SU-DHL-6 (cell line): ENCODE measurements around the gene TMCO1.

Experiments
- CTCF ChIP-seq: fragments of 200-600 bp; sonication (generic); IDR thresholded peaks from one replicate; pipeline ENCODE4 v1.5.1; 2017; ENCODE audit warnings: antibody characterized with exemption, mild to moderate bottlenecking, low read length, moderate library complexity; ENCODE audit not compliant: insufficient read depth, poor library complexity, severe bottlenecking
- EZH2phosphoT487 ChIP-seq: fragments of 200-600 bp; sonication (generic), shearing (Covaris generic); conservative IDR thresholded peaks from 2 replicates; pipeline ENCODE4 v1.6.1; 2018; ENCODE audit warnings: mild to moderate bottlenecking, antibody characterized with exemption, low read length, moderate library complexity, mixed read lengths

GRCh38 chr1:165683848-165684485, 84.7 kb downstream of the TMCO1 start:
- TF ChIP-seq CTCF = no peak
- TF ChIP-seq EZH2phosphoT487 = no peak
